Heart right ventricle (tissue), 16 donors: ENCODE data around the gene ATP6V0A4. TPM values are rescaled to one million over a fixed set of nuclear protein-coding genes. Genes with fewer than 3 reads are reported as not detected.

Source experiments
- ATAC-seq, 8 donors: fragments of 200-7000 bp; cut with Tn5 transposase; one replicate each; pipeline ENCODE4 v1.9.1; 2020; ENCODE audit warnings: mild to moderate bottlenecking in 8 of 8, moderate library complexity in 8 of 8, moderate number of reproducible peaks in 1 of 8
- DNase-seq, 2 donors: peaks; one replicate each; pipeline ENCODE4 v3.0.0-alpha.2; 2020
- H3K27ac ChIP-seq, 10 donors: fragments of 200-600 bp; sonication (generic) in 2 of 10; one replicate each; pipeline versions ENCODE4 v1.5.0 to v1.8.0; 2020 to 2022; ENCODE audit warnings: mild to moderate bottlenecking in 3 of 10
- H3K27me3 ChIP-seq, 7 donors: fragments of 200-600 bp; one replicate each; pipeline ENCODE4 v1.8.0; 2021 to 2022; ENCODE audit warnings: mild to moderate bottlenecking in 2 of 7
- H3K36me3 ChIP-seq, 9 donors: fragments of 200-600 bp; sonication (generic) in 1 of 9; one replicate each; pipeline versions ENCODE4 v1.5.0 to v1.8.0; 2020 to 2022; ENCODE audit warnings: mild to moderate bottlenecking in 2 of 9
- H3K4me1 ChIP-seq, 9 donors: fragments of 200-600 bp; sonication (generic) in 1 of 9; one replicate each; pipeline versions ENCODE4 v1.5.0 to v1.8.0; 2020 to 2022; ENCODE audit warnings: mild to moderate bottlenecking in 4 of 9
- H3K4me3 ChIP-seq, 10 donors: fragments of 200-600 bp; sonication (generic) in 2 of 10; one replicate each; pipeline versions ENCODE4 v1.5.0 to v1.8.0; 2020 to 2022; ENCODE audit warnings: mild to moderate bottlenecking in 7 of 10, moderate library complexity in 2 of 10
- H3K9me3 ChIP-seq, 11 donors: fragments of 200-600 bp in 10 of 11; sonication (generic) in 2 of 11; one replicate each; pipeline versions ENCODE4 v1.5.0 to v1.8.0; 2013 to 2022; ENCODE audit warnings: mild to moderate bottlenecking in 2 of 11, control low read depth in 1 of 11, moderate library complexity in 1 of 11
- WGBS, 2 donors: extraction: QIAGEN DNeasy Blood & Tissue Kit; methylation state at CpG; one replicate each; pipeline ENCODE4 v1.1.7; 2013; ENCODE audit warnings: inconsistent platforms in 1 of 2; 5-methylcytosine and 5-hydroxymethylcytosine counted together
- intact Hi-C, 10 donors: fragments of 100-400 bp; cut with DNase I; formaldehyde crosslinking; loops; one replicate each; pipeline versions ENCODE4 v1.11.1 to v1.14.2; 2022
- polyA plus RNA-seq, 2 donors: library from polyadenylated mRNA; stranded (reverse); fragments of 200-250 nt; gene quantifications; one replicate each; pipeline ENCODE4 v1.2.3, GENCODE V29; 2013
- total RNA-seq, 10 donors: library from RNA; stranded (reverse); fragmentation: NEBNext Ultra II Directional in 3 of 10; extraction: Animal tissue kit (Norgen Biotek cat#: 25700) in 3 of 10; gene quantifications; one replicate each; pipeline versions ENCODE4 v1.2.1 to v1.2.4, GENCODE V29; 2021 to 2023
- TF ChIP-seq, protein P1 (sequence below), 9 donors: fragments of 200-600 bp; sonication (generic) in 2 of 9; IDR thresholded peaks; one replicate each; pipeline versions ENCODE4 v1.5.0 to v1.8.0; 2021 to 2022; ENCODE audit warnings: antibody characterized with exemption in 9 of 9, mild to moderate bottlenecking in 5 of 9, moderate library complexity in 1 of 9
- donor health status: Arrhythmogenic right ventricular cardiomyopathy.
- donor health status: ischemic (EF 13 %, LVEDD 7.1; RV severe dilation, severe dysfunction).
- donor health status: healthy with polysubstance abuse.
- donor health status: DM: no; HTN: yes; CAD: no.
- donor health status: DM: no; HTN: no; CAD: no.
- donor health status: ischemic (EF 25% LVEDD 6.9; RV normal size, moderate dysfunction).
- donor health status: ischemic (EF 25% LVEDD 5.7; RV mildly dilated, moderate dysfunction).
- donor health status: healthy.
- donor health status: DM: yes; HTN: yes; CAD: no.
- donor health status: Ischemic cardiomyopathy.
- donor health status: ischemic (EF 35%, LVEDD 5.7; RV mildly dilated, moderate dysfunction).
- donor health status: nonischemic (EF 11% LVEDD 7.7; RV severe dilation, severe dysfunction).
- donor health status: DM: yes; HTN: yes; CAD: no.
- donor health status: PGD.
- donor health status: ischemic (EF 29% LVEDD 5.4; RV normal size, mild dysfunction).
- donor health status: nonischemic (EF 23%, LVEDD 6.1; RV moderate dilation, normal function).

The ATP6V0A4 gene
- total and polyA plus RNA-seq, 12 donors, result not detected

DNA sequence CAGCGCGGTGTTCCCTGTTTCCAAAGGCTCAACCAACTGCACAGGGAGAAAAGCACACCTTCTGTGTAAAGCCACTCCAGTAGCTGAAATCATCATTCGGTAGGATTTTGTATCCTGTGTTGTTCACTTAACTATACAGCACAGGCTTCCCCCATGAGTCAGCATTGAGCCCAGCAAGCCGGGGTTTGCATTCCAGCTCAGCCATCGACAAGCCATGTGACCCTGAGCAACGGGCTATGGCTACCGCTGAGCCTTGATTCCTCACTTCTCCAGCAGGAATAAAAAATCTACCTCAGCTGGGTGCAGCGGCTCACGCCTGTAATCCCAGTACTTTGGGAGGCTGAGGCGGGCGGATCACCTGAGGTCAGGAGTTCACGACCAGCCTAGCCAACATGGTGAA lies 44.1 kb upstream of the ATP6V0A4 start:
- intact Hi-C loops, result no loop called here
- WGBS, 2 donors, result 86 to 87% methylated on average over 12 of the region's 12 CpGs
- TF ChIP-seq, protein P1, sequence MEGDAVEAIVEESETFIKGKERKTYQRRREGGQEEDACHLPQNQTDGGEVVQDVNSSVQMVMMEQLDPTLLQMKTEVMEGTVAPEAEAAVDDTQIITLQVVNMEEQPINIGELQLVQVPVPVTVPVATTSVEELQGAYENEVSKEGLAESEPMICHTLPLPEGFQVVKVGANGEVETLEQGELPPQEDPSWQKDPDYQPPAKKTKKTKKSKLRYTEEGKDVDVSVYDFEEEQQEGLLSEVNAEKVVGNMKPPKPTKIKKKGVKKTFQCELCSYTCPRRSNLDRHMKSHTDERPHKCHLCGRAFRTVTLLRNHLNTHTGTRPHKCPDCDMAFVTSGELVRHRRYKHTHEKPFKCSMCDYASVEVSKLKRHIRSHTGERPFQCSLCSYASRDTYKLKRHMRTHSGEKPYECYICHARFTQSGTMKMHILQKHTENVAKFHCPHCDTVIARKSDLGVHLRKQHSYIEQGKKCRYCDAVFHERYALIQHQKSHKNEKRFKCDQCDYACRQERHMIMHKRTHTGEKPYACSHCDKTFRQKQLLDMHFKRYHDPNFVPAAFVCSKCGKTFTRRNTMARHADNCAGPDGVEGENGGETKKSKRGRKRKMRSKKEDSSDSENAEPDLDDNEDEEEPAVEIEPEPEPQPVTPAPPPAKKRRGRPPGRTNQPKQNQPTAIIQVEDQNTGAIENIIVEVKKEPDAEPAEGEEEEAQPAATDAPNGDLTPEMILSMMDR (IDR thresholded peaks at IDR 0.05), result no peak

DNA sequence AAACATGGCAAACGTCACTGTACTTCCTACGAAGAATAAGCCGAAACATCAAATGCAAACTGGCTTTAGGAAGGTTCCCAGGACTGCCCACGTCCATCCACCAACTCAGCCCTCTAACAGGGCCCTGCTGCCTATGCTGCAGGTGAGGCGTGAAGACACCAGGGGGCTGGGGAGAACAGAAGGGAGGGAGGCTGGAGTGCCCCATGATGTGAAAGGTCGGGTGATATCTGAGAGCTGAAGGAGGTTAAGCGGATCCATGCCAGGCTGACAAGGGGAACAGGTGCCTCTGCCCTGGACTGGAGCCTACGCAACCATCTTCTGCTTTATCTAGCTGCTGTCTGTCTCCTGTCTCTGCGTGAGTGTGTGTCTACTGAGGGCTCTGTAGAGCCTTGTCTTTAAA lies 40.2 kb upstream of the ATP6V0A4 start:
- Histone ChIP-seq H3K9me3 (no peaks in the 10 kb centered on the region), H3K4me1 (peaks cover 0 to 15% (median 0%) of the 10 kb centered on the region in 9 donors), H3K27ac (peak overlapping the region in 4 of 10 donors; percentile 1 to 34 (median 31)), H3K36me3 (no peaks in the 10 kb centered on the region), H3K27me3 (no peaks in the 10 kb centered on the region), H3K4me3 (peak overlapping the region in 6 of 10 donors; percentile 10 to 49 (median 32))
- TF ChIP-seq, protein P1 (IDR thresholded peaks at IDR 0.05), result no peak
- DNase-seq (no peak), ATAC-seq (peak in 1 of 8 donors; percentile 27)
- intact Hi-C loops, result loop anchor here in 1 of 10 donors (10.0 kb wide), 1 partner anchor 57 kb away; no protein-coding TSS in a partner anchor
- 68% methylated on average over 9 of the region's 9 CpGs for WGBS, 2 donors

More for the DNA sequence above, 44.1 kb upstream of the ATP6V0A4 start:
- H3K9me3 ChIP-seq, result no peaks in the 10 kb centered on the region
- ATAC-seq (no peak), DNase-seq (no peak)
- H3K27me3 ChIP-seq, result no peaks in the 10 kb centered on the region
- no peak overlapping the region for H3K27ac ChIP-seq
- H3K4me3 ChIP-seq, result no peak overlapping the region
- H3K36me3 ChIP-seq, result no peaks in the 10 kb centered on the region
- peaks cover 0 to 13% (median 0%) of the 10 kb centered on the region in 9 donors for H3K4me1 ChIP-seq

DNA sequence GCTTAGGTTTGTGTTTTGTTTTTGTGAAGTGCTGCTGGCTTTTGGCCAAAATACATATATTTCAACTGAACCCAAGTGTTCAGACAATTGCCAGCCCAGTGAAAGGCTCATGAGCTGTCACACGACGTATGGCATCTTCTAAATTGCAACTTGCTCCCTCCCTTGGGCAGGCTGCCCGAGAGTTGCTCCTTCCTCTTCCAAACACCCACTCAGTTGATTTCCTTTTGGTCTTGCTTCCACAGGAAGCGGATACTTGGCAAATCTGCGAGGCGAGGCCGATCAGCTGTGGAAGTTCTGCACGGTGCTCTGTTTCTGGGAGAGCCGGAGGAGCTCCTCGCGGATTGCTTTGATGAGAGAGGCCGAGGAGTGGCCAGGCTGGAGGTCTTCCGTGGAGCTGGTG lies 39.6 kb upstream of the ATP6V0A4 start:
- Histone ChIP-seq H3K36me3 (no peaks in the 10 kb centered on the region), H3K9me3 (no peaks in the 10 kb centered on the region), H3K4me3 (peak overlapping the region in 7 of 10 donors; percentile 10 to 49 (median 30)), H3K4me1 (peaks cover 0 to 15% (median 0%) of the 10 kb centered on the region in 9 donors), H3K27ac (peak overlapping the region in 4 of 10 donors; percentile 1 to 34 (median 31)), H3K27me3 (no peaks in the 10 kb centered on the region)
- peak; percentile 35 to 42 for DNase-seq
- ATAC-seq, result peak; percentile 27 to 74 (median 60)
- WGBS, 2 donors, result 49 to 50% methylated on average over 13 of the region's 13 CpGs
- TF ChIP-seq, protein P1 (IDR thresholded peaks at IDR 0.05), result no peak
- intact Hi-C loops, result loop anchor here in 1 of 10 donors (10.0 kb wide), 1 partner anchor 57 kb away; no protein-coding TSS in a partner anchor

GRCh38 chr7:138835087-138835486 lies 37.1 kb upstream of the ATP6V0A4 start:
- Histone ChIP-seq H3K27ac (no peak overlapping the region), H3K4me3 (no peak overlapping the region), H3K36me3 (no peaks in the 10 kb centered on the region), H3K4me1 (peaks cover 0 to 15% (median 0%) of the 10 kb centered on the region in 9 donors), H3K9me3 (no peaks in the 10 kb centered on the region), H3K27me3 (no peaks in the 10 kb centered on the region)
- intact Hi-C loops, result loop anchor here in 1 of 10 donors (10.0 kb wide), 1 partner anchor 60 kb away; no protein-coding TSS in a partner anchor
- no peak for ATAC-seq
- TF ChIP-seq, protein P1 (IDR thresholded peaks at IDR 0.05), result no peak
- DNase-seq, result no peak
- WGBS, 2 donors, result 93 to 94% methylated on average over 11 of the region's 11 CpGs
